ENCODE results near the gene PDCD1.

DNA sequence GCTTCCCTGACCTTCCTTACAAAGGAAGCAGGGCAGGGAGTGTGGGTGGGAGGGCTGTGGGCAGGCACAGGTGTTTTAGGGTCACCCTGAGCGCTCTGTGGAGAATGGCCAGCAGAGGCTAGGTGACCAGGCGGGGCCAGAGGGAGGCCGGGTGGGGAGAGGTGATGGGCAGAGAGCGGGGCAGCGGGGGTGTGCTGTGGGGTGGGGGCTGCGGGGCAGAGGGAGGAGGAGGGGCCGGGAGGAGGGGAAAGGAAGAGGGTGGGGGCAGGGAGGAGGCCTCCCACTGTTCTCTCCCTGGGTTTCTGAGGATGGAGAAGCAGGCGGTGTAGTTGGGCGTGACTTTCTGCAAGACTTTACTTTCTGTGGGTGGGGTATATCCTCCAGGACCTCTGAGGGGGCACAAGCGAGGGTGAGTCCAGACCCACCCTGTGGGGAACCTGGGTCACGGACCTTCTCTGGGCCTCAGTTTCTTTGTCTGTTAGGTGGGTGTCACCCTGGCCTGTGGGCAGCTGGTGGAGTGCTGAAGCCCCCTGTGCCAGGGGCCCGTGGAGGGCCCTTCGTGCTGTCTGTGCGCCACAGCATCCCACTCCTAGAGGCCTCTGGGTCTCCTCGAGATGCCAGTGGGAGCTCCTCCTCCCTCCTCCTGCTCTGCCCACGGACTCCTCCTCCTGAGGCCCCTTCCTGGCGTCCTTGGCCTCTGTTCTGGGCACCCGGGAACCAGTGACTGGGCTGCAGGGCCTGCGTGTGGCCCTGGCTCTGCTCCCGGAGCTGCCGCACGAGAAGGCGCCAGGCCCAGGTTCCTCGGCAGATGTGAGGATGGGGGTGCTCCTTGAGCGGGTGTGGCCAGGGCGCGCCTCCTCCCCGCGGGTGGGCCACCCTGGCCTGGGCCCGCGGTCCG lies 56.0 kb downstream of the PDCD1 start:
- no peak for TF ChIP-seq POLR2A (IDR thresholded peaks at IDR 0.05)
- TF ChIP-seq, protein P1, sequence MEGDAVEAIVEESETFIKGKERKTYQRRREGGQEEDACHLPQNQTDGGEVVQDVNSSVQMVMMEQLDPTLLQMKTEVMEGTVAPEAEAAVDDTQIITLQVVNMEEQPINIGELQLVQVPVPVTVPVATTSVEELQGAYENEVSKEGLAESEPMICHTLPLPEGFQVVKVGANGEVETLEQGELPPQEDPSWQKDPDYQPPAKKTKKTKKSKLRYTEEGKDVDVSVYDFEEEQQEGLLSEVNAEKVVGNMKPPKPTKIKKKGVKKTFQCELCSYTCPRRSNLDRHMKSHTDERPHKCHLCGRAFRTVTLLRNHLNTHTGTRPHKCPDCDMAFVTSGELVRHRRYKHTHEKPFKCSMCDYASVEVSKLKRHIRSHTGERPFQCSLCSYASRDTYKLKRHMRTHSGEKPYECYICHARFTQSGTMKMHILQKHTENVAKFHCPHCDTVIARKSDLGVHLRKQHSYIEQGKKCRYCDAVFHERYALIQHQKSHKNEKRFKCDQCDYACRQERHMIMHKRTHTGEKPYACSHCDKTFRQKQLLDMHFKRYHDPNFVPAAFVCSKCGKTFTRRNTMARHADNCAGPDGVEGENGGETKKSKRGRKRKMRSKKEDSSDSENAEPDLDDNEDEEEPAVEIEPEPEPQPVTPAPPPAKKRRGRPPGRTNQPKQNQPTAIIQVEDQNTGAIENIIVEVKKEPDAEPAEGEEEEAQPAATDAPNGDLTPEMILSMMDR (IDR thresholded peaks at IDR 0.05), result no peak
- no peak for TF ChIP-seq EP300 (IDR thresholded peaks at IDR 0.05)
- TF ChIP-seq POLR2AphosphoS5 (IDR thresholded peaks at IDR 0.05), result no peak

Data from suprapubic skin (tissue), 4 donors.